OCI-M1 (cell line): ENCODE data around the gene CIDEB.

Source experiments
- DNase-seq: peaks from one replicate; lab custom pipeline; 2025; lab: John Stamatoyannopoulos, UW

Gene CIDEB

GRCh38 chr14:24269910-24270536 is 37.8 kb downstream of the CIDEB start:
- DNase-seq: no peak

- no peak for DNase-seq
Observed at GRCh38 chr14:24269368-24269767, 38.4 kb downstream of the CIDEB start.

- no peak for DNase-seq
Observed at GRCh38 chr14:24268225-24268624, 39.6 kb downstream of the CIDEB start.

- no peak for DNase-seq
Observed at GRCh38 chr14:24267516-24267915, 40.3 kb downstream of the CIDEB start.

GRCh38 chr14:24266344-24267244 is 41.2 kb downstream of the CIDEB start:
- no peak for DNase-seq

- no peak for DNase-seq
Observed at GRCh38 chr14:24264298-24264697, 43.5 kb downstream of the CIDEB start.

GRCh38 chr14:24263848-24264247 is 43.9 kb downstream of the CIDEB start:
- DNase-seq: no peak

GRCh38 chr14:24262821-24263733 is 44.7 kb downstream of the CIDEB start, which contains the start of gene TGM1:
Gene TGM1, minus strand, starts transcription at chr14:24263177. Its CDS starts 825 bp downstream, at chr14:24262352.
- no peak for DNase-seq

- no peak for DNase-seq
Observed at GRCh38 chr14:24261969-24262327, 45.8 kb downstream of the CIDEB start.

- DNase-seq: no peak
Observed at GRCh38 chr14:24261256-24261968, 46.4 kb downstream of the CIDEB start.

GRCh38 chr14:24260780-24261157 is 47.0 kb downstream of the CIDEB start:
- no peak for DNase-seq

GRCh38 chr14:24260026-24260779 is 47.6 kb downstream of the CIDEB start:
- no peak for DNase-seq

- DNase-seq: no peak
Observed at GRCh38 chr14:24259282-24260025, 48.3 kb downstream of the CIDEB start.

- DNase-seq: no peak
Observed at GRCh38 chr14:24258548-24259265, 49.1 kb downstream of the CIDEB start.

- no peak for DNase-seq
Observed at GRCh38 chr14:24258119-24258518, 49.7 kb downstream of the CIDEB start.

- DNase-seq: no peak
Observed at GRCh38 chr14:24256960-24257359, 50.8 kb downstream of the CIDEB start.

GRCh38 chr14:24255931-24256711 is 51.7 kb downstream of the CIDEB start:
- peak; percentile 84 for DNase-seq

- DNase-seq: no peak
Observed at GRCh38 chr14:24255438-24255837, 52.3 kb downstream of the CIDEB start.
